Esophagus squamous epithelium (tissue), 4 donors: Measurements from ENCODE around the gene DFFA.
"Not testable (repeated sequence)": the region's sequence is repeated elsewhere in the genome, so short reads cannot be mapped to it uniquely, and the experiment has no call there.

Source experiments
- CTCF ChIP-seq, 6 experiments: fragments of 450-650 bp in 4 of 6; fragments of 200-600 bp in 2 of 6; sonication (generic) in 2 of 6; IDR thresholded peaks; one replicate each; pipeline ENCODE4 v1.5.1; 2016 to 2019; ENCODE audit warnings: antibody characterized with exemption in 6 of 6, mild to moderate bottlenecking in 4 of 6, moderate library complexity in 4 of 6
- POLR2A ChIP-seq, 4 donors: fragments of 450-650 bp; IDR thresholded peaks; one replicate each; pipeline ENCODE4 v1.6.1; 2017; ENCODE audit warnings: antibody characterized with exemption in 4 of 4, mild to moderate bottlenecking in 4 of 4, moderate library complexity in 3 of 4

GRCh38 chr1:10506046-10506676 is 33.8 kb upstream of the DFFA start:
- not testable (repeated sequence) for TF ChIP-seq CTCF, POLR2A (IDR thresholded peaks at IDR 0.05)
